ENCODE measurements around the gene VPS4A. TPM values are rescaled to one million over a fixed set of nuclear protein-coding genes. Genes with fewer than 3 reads are reported as not detected.
A peak's percentile ranks its signal among the peaks of the same experiment; 100 is the strongest.

VPS4A gene
- total RNA-seq, 1 experiment from 2014 or later, result 45.8 TPM

- Histone ChIP-seq H3K27me3 (replicated peaks; ENCODE audit: control insufficient read depth, insufficient read depth, low read length) (no peaks in the 10 kb centered on the region), H3K36me3 (ENCODE audit: control insufficient read depth, insufficient read depth, low read length) (peaks cover 5% of the 10 kb centered on the region), H3K9me3 (no peaks in the 10 kb centered on the region), H3K4me3 (ENCODE audit: low read depth, low read length) (no peak overlapping the region), H3K4me1 (peaks cover 5% of the 10 kb centered on the region; the same call in 1 of the 2 replicates)
- POLR2A ChIA-PET, result interaction anchor here (0.5 to 1.0 kb wide), 3 partner anchors 11 to 368 kb away, joined by 3 to 4 read pairs (median 4); no protein-coding TSS in a partner anchor
- BruUV-seq (replicated peaks), result no TSS peak
- Mint-ChIP-seq H3K27me3 (ENCODE audit: insufficient read depth, unreplicated experiment) (no peaks in the 10 kb centered on the region), H3K4me3 (ENCODE audit: unreplicated experiment) (no peak overlapping the region), H3K36me3 (ENCODE audit: insufficient read depth, unreplicated experiment) (peaks cover 87% of the 10 kb centered on the region), H3K4me1 (ENCODE audit: low read depth, unreplicated experiment) (peaks cover 5% of the 10 kb centered on the region), H3K27ac (ENCODE audit: unreplicated experiment) (no peak overlapping the region), H3K9me3 (ENCODE audit: unreplicated experiment) (no peaks in the 10 kb centered on the region)
- CTCF ChIA-PET, result no interaction called here
- intact Hi-C loops (cut with micrococcal nuclease; ENCODE audit: unreplicated experiment), result no loop called here
- DNase-seq, result peak in 1 of 2 experiments; percentile 29
- no peak for TF ChIP-seq CTCF (IDR thresholded peaks at IDR 0.05; ENCODE audit: insufficient read depth in 1 of 2, low read depth in 1 of 2, low read length in 1 of 2, severe bottlenecking in 1 of 2, unreplicated experiment in 1 of 2)
Measured at GRCh38 chr16:69315486-69316311, 4.5 kb downstream of the VPS4A start.

- CTCF ChIA-PET, result no interaction called here
- H3K36me3 Mint-ChIP-seq (ENCODE audit: insufficient read depth, unreplicated experiment), result peaks cover 88% of the 10 kb centered on the region
- POLR2A ChIA-PET, result interaction anchor here (0.5 kb wide), 1 partner anchor 367 kb away, joined by 4 read pairs; no protein-coding TSS in a partner anchor
Measured at GRCh38 chr16:69316595-69317034, 5.5 kb downstream of the VPS4A start.

More at GRCh38 chr16:69316595-69317034, 5.5 kb downstream of the VPS4A start:
- Histone ChIP-seq H3K4me3 (ENCODE audit: low read depth, low read length) (no peak overlapping the region), H3K4me1 (0 out of 2 replicates have a peak, but pooled peaks cover 5% of the 10 kb centered on the region), H3K36me3 (ENCODE audit: control insufficient read depth, insufficient read depth, low read length) (peaks cover 8% of the 10 kb centered on the region), H3K27me3 (replicated peaks; ENCODE audit: control insufficient read depth, insufficient read depth, low read length) (no peaks in the 10 kb centered on the region), H3K9me3 (no peaks in the 10 kb centered on the region)
- intact Hi-C loops (cut with micrococcal nuclease; ENCODE audit: unreplicated experiment), result no loop called here
- H3K27ac Mint-ChIP-seq (ENCODE audit: unreplicated experiment), result no peak overlapping the region
- H3K4me3 Mint-ChIP-seq (ENCODE audit: unreplicated experiment), result no peak overlapping the region
- no peak for DNase-seq
- TF ChIP-seq CTCF (IDR thresholded peaks at IDR 0.05; ENCODE audit: insufficient read depth in 1 of 2, low read depth in 1 of 2, low read length in 1 of 2, severe bottlenecking in 1 of 2, unreplicated experiment in 1 of 2), result no peak
- H3K4me1 Mint-ChIP-seq (ENCODE audit: low read depth, unreplicated experiment), result peaks cover 5% of the 10 kb centered on the region
- no peaks in the 10 kb centered on the region for H3K9me3 Mint-ChIP-seq (ENCODE audit: unreplicated experiment)
- H3K27me3 Mint-ChIP-seq (ENCODE audit: insufficient read depth, unreplicated experiment), result no peaks in the 10 kb centered on the region
- no TSS peak for BruUV-seq (replicated peaks)

Measured in Caco-2 (cell line).